GM18517 (cell line): Measurements from ENCODE around the gene HMGCS1.
"Not testable (repeated sequence)": the region's sequence is repeated elsewhere in the genome, so short reads cannot be mapped to it uniquely, and the experiment has no call there.

Experiments
- ATAC-seq: cut with Tn5 transposase; IDR thresholded peaks from one replicate; pipeline ENCODE4 v1.9.1; 2021; ENCODE audit warnings: mild to moderate bottlenecking, moderate library complexity; ENCODE audit not compliant: unreplicated experiment

The HMGCS1 gene

DNA sequence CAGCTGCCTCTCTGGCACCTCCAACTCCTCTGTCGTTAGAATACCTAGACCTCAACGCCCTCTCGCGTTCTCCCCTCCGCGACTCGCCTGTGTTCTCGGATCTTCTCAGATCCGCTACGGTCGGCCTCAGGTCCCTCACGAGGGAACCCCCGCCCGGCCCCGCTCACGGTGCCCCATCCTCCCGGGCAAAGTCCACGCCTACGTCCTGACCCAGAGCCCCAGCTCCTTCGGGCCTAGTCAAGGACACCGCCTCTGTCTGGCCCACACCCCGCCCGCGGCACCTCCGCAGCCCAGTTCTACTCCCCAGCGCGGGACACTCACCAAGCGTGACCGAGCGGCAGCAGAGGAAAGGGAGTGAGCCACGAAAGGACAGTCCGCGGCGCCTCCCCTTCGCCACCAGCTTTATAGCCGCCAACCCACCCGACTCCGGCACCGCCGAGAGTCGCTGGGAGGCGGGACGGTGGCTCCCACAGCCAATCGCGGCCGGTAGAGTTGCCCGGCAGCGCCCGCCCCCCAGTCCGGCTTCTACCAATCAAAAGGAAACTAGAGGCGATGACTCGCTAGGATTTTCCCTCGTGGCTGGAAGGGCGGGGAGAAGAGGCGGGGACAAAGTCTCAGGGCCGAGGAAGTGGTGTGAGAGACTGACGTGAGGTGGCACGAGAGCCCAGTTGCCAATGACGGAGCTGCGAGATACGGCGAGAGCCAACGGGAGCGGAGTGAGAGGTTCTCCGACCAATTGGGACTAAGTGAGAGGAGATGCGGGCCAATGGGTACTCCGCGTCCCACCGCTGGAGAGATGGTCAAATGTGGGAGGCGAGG is at the start of gene HMGCS1:
TSS of gene HMGCS1 (minus strand) at position 378 of the 819 bp plus-strand sequence. CDS start 14,447 bp downstream, outside the sequence.
- peak; percentile 96 for ATAC-seq

DNA sequence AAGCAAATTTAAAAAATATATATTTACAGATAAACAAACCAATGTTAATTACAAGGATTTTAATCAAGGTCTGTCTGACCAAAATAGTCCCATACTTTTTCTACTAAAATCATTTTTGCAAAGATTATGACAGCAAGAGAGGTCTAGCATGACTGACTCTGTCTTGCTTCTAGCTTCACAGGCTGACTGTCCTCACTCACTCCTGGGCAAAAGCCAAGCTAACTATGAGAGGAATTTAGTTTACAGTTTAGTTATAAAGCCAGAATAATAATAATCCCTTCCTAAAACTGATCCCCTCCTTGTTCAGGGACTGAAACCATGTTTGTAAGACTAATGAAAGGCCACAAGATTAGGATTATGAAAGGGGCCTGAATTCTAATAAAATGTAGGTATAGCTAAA is 45.5 kb upstream of the HMGCS1 start:
- no peak for ATAC-seq

DNA sequence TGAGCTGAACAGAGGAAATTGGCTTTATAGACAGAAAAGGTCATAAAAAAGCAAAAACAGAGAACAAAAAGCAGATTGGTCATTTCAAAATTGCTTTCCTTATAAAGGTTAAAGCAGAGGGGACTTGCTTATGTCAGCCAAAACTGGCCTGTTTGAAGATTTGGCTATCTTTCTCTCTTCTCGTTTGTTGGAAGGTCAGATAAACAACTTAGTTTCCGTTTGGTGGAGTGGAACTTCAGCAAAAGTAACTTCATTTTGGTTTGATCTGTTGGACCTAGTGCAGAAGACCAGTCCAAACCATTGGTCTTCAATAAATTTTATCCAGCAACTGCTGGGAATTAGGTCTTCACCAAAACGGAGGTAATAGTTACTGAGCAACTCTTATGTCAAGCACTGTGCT is 45.1 kb upstream of the HMGCS1 start:
- no peak for ATAC-seq

DNA sequence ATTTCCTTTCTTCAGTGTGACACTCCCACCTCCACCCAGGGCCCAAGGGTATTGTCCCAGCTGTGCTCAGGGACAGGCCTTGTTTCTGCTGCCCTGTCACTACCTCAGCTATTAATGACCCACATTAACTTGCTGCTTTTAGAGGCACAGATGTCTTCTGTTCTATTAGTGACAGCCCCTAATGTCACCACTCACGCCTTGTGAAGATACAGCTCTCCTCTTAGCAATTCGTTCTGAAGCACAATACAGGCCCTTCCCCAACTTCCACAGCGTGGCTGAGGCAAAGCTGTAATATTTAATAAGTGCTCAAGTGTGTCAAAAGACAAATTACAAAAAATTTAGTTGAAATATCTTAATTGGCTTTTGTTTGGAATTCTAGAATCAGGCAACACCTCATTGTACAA is 44.7 kb upstream of the HMGCS1 start:
- no peak for ATAC-seq

DNA sequence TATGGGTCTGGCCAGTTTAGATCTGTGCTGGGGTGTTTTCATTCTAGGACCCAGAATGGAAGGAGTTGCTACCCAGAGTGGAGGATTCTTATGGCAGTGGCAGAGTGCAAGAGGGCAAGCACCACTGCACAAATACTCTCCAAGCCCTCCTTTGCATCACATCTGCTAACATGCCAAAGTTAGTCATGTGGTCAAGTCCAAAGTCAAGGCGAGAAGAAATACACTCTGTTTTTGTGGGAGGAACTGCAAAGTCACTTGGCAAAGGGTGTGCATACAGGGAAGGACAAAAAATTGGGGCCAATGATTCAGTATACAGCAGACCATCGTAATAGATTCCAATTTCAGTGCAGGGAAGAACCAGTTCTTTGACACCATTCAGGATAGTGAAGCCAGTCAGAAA is 43.9 kb upstream of the HMGCS1 start:
- ATAC-seq: no peak

DNA sequence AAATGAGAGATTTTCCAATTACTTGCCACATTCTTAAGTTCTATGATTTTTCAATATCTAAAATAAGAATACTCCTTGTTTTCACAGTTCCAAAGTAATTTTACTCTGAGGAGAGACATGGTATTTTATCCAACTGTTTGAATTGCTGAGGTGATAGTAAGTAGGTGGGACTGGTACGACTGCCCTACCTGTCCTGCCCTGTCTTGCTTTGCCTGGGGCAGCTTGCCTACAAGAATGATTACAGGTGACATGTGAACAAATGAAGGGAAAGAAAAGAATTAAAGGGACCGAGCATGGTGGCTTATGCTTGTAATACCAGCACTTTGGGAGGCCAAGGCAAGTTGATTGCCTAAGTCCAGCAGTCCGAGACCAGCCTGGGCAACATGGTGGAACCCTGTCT is 41.6 kb upstream of the HMGCS1 start:
- no peak for ATAC-seq

DNA sequence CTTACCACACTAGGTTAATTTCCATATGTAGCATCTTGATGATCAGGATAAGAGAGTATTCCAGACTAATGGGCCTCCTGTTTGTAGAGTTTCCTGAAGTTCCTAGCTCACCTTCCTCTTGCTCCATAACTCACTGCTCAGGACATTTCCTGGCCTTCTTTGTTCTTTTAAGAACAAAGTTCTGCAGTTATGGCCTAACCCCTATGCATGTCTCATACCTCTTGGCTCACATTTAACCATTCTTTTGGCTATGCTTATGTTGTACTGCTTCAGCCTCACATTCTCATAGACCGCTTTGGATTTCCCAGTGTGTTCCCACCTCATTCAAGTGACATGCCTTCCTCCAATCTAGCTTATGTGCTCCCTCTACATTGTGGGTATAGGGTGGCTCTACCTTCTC is 40.5 kb upstream of the HMGCS1 start:
- ATAC-seq: no peak

DNA sequence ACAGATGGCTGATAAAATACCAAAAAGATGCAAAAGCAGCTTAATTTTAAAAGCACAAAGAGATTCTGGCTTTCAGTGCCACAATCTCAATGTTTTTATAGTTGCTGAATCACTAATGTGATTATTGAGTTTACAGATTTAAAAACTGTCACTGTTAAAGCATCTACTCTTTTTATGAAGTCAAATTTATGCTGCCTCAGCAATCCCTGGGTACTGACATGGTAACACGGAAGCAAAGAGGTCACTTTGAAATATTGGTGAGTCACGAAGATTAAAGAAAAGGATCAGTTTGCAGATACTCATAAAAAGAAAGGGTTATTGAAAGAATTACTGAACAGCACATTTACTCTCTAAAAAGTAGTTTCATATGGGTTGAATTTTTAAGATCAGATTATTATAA is 39.7 kb upstream of the HMGCS1 start:
- ATAC-seq: no peak

DNA sequence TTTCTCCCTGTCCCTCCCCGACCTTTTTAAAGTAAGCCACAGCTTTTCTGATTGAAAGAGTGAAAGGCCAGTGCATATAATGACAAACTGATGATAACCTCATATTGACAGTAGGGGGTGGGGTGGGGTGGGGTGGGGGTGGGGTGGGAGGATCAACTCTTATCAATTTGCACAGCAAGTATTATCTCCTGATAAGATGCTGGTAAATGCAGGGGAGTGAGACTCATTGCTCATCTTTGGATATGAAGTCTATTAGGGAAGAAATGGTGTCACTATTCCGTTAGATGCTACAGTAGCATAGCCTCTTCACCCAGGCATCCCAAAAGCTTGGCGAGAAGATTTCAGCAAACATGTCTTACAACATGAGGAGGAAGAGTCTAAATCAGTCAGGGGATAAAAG is 38.9 kb upstream of the HMGCS1 start:
- no peak for ATAC-seq

DNA sequence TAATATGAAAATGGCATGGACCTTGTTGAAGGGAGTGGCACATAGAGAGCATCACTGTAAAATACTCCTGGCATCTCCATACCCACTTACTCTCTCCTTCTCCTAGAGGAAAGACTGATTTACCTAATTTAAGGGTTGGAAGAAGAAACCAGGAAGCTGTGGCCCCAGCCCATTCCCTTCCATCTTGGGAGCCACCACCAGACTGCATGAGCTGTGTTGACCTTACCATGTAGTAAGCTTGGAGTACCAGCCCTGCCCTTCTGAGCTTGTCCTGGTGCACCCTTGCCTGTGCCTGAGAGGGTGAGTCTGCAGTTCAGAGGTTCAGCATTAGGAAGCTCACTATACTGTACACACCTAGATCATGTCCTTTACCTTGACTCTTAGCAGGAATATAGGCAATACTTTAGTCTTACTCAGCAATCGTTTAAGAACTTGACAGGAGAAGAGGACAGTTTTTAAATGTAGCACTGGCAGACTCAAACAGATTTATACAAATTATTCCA is 35.7 kb upstream of the HMGCS1 start:
- no peak for ATAC-seq

DNA sequence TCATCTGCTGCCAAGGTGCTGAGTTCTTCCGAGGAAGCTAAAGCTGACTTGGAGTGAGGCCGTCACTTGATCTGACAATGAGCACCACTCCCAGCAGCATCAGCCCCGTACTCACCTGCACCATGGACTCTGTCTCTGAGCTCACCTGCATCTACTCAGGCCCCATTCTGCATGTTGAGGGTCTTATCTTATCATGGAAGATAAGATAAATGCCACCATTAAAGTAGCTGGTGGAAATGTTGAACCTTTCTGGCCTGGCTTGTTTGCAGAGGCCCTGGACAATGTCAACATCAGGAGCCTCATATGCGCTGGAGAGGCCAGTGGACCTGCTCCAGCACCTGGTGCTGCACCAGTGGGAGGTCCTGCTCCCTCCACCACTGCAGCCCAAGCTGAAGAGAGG is 35.0 kb upstream of the HMGCS1 start:
- no peak for ATAC-seq

DNA sequence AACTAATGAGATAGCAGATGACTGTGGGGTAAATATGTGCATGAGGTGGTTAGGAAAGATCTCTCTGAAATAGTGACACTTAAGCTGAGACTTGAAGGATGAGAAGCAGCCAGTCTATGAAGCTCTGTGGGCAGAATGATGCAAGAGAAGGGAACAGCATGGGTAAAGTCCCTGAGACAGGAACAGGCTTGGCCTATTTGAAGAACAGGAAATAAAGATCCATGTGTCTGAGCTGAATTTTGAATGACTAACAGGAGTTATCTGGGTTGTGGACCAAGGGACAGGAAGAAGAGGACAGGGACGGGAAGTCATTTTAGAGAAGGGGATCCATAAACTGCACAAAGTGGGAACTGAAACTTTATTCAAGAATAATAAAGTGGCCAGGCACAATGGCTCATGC is 25.6 kb upstream of the HMGCS1 start:
- ATAC-seq: no peak

DNA sequence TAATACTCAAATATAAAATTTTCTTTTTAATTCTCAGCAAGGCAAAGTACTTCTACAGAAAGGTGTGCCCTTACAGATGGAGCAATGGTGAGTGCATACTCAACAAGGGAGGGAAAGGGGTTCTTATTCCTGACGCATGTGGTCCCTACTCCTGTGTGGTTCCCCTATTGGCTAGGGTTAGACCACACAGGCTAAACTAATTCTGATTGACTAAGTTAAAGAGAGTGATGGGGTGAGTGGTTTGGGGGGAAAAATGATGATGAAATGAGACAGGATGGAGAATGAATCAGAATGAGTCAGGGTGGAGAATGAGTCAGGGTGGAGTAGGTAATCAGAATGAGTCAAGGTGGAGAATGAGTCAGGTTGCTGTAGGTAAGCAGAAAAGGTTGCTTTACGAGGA is 22.9 kb upstream of the HMGCS1 start:
- no peak for ATAC-seq

DNA sequence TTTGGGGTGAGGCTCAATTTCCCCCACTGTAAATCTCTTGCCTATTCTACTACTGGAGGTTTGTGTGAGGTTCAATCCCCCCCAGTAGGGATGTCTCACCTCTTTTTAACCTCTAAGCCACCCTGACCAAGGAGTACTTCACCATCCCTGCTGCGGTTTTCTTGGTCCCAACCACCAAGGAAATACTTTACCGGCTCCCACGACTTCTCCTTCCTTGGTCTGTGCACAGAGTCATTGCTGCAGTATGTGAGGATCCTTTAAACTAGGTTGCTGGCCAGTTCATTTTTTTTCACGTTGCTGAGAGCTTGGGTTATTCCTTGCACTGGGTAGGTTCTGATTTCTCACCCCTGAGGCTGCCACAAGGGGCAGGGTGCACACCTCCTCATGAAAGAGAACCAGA is 22.5 kb upstream of the HMGCS1 start:
- ATAC-seq: no peak

DNA sequence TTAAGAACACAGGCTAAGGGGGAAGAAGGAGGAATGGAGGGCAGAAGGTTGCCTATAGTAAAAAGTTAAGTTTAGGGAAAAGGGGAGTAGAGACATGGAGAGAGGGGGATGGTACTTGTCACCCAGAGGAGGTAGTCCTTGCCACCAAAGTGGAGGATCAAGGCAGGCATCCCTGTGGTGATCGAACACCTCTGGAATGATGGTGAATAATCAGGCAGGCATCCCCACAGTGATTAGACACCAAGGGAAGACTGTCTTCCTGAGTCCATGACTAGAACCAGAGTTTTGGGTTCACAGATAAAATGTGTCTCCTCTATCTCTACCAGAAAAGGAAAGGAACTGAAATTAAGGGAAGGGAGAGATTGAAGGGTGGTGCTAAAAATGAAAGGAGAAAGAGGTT is 19.2 kb upstream of the HMGCS1 start:
- ATAC-seq: no peak

DNA sequence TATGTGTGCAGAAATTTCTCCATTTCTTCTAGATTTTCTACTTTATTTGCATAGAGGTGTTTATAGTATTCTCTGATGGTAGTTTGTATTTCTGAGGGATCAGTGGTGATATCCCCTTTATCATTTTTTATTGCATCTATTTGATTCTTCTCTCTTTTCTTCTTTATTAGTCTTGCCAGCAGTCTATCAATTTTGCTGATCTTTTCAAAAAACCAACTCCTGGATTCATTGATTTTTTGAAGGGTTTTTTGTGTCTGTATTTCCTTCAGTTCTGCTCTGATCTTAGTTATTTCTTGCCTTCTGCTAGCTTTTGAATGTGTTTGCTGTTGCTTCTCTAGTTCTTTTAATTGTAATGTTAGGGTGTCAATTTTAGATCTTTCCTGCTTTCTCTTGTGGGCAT is 12.4 kb upstream of the HMGCS1 start:
- not testable (repeated sequence) for ATAC-seq

DNA sequence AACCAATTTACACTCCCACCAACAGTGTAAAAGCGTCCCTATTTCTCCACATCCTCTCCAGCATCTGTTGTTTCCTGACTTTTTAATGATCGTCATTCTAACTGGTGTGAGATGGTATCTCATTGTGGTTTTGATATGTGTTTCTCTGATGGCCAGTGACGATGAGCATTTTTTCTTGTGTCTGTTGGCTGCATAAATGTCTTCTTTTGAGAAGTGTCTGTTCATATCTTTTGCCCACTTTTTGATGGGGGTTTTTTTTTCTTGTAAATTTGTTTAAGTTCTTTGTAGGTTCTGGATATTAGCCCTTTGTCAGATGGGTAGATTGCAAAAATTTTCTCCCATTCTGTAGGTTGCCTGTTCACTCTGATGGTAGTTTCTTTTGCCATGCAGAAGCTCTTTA is 10.3 kb upstream of the HMGCS1 start:
- not testable (repeated sequence) for ATAC-seq

DNA sequence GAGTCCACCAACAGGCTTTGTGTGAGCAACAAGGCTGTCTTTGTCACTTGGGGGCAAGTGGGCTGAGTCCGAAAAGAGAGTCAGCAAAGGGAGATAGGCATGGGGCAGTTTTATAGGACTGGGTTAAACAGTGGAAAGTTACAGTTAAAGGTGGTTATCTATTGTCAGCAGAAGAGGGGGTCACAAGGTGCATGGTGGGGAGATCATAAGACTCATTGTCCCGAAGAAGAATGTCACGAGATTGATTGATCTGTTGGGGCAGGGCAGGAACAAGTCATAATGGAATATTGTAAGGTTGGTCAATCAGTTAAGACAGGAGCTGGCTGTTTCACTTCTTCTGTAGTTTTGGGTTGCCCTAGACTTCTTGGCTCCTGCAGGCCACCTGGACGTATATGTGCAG is 7.6 kb upstream of the HMGCS1 start:
- no peak for ATAC-seq

DNA sequence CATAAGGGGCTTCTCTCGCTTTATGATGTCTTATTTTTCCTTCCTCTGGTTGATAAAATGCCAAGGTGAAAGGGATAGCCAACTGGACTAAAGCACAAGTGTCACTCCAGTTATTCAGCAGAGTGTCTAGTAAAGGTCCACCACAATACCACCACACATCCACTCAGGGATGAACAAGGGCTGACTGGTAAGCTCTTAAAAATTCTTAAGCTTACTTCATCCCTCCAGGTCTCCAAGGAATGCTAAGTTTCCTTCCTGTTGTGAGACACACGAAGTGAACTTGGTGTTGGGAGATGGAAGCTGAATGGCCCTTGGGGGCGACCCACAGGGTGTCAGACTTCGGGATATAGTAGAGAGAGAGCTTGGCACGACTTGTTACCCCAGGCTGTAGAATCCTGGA is 3.2 kb upstream of the HMGCS1 start:
- no peak for ATAC-seq

DNA sequence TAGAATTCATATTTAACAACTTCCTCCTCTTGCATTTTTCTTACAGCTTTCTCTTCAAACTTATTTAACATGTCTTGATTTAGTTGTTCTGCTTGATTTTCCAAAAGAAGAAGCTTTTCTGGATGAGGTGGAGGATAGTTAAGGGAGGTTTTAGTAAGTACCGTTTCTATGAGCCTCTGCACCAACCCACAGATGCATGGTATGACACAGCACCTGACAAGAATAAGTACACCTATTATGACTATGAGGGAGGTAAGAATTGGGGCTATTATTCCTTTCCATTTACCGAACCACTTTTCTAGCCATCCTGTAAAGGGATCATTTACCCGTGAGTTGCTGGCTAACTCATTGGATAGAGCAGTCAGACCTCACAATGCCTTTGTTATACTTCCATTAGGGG is 2.5 kb upstream of the HMGCS1 start:
- no peak for ATAC-seq

DNA sequence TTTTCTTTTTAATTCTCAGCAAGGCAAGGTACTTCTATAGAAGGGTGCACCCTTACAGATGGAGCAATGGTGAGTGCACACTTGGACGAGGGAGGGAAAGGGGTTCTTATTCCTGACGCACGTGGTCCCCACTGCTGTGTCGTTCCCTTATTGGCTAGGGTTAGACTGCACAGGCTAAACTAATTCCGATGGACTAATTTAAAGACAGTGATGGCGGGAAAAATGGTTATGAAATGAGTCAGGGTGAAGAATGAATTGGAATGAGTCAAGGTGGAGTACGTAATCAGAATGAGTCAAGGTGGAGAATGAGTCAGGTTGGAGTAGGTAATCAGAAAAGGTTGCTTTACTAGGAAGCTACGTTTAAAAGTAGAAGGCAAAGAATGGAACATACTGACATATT is 2.1 kb upstream of the HMGCS1 start:
- no peak for ATAC-seq

DNA sequence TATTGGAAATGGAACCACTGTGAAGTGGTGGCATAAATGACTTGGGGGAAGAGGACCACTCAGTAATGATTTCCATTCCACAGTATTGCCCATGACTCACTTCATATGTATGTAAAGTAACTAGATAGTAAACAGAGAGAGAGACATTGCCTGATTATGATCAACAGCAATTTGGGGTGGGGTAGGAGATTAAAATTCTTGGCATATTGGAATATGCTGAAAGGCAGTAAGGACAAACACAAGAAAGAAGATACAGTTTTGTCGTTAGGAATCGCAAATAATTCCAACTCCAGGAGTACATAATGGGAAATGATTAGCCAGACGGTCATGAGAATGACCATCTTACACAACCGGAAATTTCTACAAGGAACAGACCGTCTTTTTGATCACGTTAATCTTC is 1.5 kb upstream of the HMGCS1 start:
- no peak for ATAC-seq
